ENCODE results near the gene SCGB3A1.

The SCGB3A1 gene

DNA sequence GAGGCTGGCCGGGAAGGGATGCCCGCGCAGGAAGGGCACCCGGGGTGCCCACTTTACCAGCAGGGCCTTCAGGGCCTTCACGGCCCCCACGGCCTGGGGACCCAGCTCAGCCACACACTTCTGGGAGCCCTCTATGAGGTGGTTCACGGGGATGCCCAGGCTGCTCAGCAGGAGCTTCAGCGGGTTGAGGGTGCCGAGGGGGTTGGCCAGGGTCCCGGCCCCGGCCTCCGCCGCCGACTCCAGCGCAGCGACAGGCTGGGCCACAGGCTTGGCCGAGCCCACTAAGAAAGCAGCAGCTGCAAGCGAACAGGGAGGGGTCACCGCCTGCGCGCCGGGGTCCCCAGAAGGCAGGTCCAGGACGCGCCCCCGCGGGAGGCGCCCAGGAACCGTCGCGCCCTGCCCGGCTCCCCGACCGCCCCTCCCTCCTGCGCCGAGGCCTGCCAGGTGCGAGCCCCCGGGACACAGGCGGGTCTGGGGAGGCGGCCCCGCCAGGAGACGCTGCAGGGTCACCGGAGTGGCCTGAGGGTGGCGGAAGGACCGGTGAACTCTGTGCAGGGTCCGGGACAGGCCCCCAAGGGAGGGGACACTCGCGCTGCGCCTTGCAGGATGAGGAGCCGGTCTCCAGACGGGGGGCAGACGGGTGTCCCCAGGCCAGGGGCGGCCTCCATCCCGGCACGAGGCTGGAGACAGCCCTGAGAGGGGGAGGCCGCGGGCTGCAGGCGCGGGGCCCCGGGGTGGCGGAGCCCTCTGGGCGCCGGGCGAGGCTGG, 572 bp downstream of the SCGB3A1 start:
- no peak for DNase-seq (ENCODE audit: low read depth in 2 of 3, low spot score in 2 of 3)

DNA sequence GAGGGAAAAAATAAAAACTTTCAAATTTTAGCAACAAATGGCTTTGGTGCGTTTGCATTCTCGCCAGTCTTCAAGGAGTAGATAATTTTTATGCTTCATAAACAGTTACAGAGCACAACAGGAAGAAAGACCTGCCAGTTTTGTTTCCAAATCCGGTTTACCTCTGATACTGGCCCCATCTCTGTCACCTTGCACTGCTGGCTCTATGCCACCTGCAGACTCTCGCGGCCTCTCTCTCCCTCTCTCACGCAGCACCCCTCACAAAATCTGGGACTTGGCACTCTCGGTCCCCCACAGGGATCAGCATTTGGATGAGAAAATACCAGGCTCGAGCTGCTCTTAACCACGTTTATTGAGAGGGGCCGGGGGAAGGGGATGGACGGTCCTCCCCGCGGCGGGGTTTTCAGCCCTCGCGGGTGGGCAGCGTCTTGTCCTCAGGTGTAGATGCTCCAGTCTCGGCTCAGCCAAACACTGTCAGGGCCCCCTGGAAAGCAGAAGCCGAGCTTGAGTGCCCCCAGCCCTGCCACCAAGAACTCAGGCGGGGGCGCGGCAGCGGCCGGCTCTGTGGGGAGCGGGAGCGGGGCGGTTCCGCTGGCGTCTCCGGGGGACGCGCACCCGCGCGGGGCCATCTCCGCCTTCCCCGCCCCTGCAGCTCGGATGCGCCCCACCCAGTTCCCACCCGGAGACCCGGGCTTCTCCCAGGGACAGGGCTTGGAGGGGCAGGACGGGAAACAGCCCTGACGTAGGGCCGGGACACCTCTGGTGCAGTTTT, 1.3 kb downstream of the SCGB3A1 start:
- DNase-seq (ENCODE audit: low read depth in 2 of 3, low spot score in 2 of 3) = no peak

DNA sequence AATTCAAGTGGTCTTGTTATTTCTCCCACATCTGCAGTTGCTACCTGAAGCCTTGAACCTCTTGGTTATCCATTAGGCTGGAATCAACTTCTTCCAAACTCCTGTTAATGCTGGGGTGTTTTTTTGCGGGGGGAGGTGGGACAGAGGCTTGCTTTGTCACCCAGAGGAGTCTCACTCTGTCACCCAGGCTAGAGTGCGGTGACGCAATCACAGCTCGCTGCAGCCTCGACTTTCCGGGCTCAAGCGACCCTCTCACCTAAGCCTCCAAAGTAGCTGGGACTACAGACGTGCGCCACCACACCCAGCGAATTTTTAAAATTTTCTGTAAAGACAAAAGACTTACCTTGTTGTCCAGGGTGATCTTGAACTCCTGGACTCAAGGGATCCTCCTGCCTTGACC, 4.4 kb downstream of the SCGB3A1 start:
- no peak for DNase-seq (ENCODE audit: low read depth in 2 of 3, low spot score in 2 of 3)

DNA sequence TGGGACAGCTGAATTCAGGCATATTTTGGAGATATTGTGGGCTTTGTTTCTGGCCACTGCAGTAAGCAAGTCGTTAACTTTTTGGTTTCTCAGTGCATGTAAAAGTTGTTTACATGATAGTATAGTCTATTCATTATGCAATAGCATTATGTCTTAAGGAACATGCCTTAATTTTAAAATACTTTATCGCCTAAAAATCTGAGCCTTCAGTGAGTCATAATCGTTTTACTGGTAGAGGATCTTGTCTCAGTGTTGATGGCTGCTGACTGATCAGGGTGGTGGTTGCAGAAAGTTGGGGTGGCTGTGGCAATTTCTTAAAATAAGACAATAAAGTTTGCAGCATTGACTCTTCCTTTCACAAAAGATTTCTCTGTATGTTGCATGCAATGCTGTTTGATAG, 5.1 kb downstream of the SCGB3A1 start:
- DNase-seq (ENCODE audit: low read depth in 2 of 3, low spot score in 2 of 3) = no peak

DNA sequence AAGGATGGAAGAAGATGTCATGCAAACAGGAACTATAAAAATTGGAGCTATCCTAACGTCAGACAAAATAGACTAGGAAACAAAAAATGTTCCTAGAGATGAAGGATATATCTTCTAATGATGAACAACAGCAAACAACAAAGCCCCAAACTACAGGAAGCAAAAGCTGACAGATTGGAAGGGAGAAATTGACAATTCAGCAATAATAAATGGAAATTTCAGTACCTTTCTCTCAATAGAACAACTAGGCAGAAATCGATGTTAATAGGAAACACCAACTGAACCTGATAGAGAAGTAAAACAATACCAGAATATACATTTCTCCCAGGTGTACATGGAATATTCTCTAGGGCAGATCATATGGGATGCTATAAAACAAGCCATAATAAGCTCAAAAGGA, 7.6 kb downstream of the SCGB3A1 start:
- no peak for DNase-seq (ENCODE audit: low read depth in 2 of 3, low spot score in 2 of 3)

DNA sequence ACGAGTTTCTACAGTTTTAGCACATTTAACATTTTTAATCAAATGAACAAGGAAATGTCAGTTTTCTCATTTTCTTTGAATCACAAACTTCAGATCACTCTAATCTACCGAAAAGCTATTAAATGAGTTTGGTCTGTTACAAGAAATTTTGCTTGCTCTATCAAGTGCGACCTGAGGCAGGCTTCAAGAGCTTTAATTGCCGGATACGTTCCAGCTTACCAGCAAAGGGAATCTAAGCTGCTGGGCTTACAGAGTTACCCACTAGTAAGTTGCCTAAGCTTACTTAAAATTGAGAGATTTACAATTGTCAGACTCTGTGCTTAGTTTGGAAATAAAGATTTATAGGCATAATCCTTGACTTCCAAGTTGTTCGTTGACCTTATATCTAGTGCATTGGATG, 10.6 kb downstream of the SCGB3A1 start:
- no peak for DNase-seq (ENCODE audit: low read depth in 2 of 3, low spot score in 2 of 3)

DNA sequence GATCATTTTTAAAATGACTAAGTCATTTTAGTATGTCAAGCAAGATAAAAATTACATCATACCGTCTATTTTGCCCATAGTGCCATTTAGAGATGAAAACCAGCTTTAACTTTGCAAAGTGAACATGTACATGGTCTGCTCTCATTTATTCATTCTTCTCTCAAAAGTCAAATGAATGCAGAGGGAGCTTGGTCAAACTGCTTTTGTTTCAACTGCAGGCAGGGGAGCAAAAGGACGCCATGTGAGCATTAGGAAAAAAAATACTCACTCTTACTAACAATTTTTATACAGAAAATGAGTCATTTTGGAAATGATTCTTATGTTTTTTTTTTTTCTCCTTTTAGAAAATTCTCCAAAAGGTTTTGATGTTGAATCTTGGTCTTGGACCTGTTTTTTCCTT, 15.7 kb downstream of the SCGB3A1 start:
- DNase-seq (ENCODE audit: low read depth in 2 of 3, low spot score in 2 of 3) = no peak

DNA sequence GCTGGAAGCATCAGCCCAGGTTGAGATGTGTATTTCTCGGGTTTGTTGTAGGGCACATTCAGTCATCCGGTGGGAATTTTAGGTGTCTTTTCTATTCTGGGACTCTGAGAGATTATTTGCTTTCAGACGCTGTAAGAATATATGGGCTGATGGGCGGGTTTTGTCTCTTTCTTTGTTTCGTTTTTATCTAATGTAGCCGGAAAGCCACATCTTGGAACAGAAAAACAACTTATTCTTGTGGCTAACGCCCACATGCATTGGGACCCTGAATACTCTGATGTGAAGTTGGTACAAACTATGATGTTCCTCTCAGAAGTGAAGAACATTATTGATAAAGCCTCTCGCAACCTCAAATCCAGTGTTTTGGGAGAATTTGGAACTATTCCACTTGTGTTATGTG, 22.4 kb downstream of the SCGB3A1 start:
- DNase-seq (ENCODE audit: low read depth in 2 of 3, low spot score in 2 of 3) = no peak

DNA sequence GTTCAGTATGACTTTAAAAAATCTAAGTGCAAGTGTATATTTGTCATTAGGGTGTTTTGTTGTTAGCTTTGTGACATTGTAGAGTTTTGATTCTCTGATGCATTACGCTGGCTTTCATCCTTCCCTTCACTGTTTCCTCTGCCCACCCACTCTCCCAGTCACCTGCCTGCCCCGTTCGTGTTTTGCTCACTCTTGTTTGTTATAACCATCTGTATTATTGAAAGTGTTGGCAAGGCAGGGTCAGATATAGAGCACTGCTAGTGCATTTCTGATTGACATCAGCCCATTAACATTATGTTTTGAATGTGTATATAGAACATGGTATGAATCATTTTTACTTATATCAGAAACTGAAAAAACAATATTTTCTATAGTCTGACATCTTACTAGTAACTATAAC, 27.3 kb downstream of the SCGB3A1 start:
- no peak for DNase-seq (ENCODE audit: low read depth in 2 of 3, low spot score in 2 of 3)

DNA sequence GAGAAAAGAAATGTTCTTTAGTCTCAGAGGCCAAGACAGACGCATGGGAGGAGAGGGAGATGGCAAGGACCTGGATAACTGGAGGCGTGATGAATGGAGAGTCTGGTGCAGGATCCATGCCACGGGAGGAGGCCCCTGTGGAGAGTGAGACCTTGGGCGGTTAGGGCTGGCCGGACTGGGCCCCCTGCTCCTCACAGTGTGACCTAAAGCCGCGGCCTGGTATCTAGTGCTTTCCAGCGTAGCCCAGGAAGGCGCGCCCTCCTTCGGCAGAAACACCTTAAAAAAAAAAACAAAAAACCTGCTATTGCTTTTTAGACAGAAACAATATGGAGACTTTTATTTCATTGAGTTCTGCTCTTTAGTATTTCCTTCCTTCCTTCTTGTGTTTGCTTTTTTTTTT, 33.1 kb downstream of the SCGB3A1 start:
- DNase-seq (ENCODE audit: low read depth in 2 of 3, low spot score in 2 of 3) = no peak

DNA sequence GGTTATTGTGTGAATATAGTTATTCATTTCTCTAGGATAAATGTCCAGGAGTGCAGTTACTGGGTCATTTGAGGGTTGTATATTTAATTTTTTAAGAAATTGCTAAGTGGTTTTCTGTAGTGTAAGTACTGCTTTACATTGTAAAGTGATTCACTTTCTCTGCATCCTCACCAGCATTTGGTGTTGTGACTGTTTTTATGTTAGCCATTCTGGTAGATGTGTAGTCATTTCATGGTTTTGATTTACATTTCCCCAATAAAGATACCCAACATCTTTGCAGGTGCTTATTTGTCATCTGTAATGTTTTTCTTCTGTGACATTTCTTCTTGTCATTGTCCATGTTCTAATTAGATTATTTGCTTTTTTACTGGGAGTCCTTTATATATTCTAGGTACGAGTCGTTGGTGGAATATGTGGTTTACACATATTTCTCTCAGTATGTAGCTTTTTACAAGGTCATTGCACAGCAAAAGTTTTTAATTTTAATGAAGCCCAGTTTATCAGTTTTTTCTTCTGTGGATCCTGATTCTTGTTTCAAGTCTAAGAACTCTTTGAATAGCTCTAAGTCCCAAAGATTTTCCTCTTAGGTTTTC, 34.0 kb downstream of the SCGB3A1 start:
- DNase-seq (ENCODE audit: low read depth in 2 of 3, low spot score in 2 of 3) = no peak

DNA sequence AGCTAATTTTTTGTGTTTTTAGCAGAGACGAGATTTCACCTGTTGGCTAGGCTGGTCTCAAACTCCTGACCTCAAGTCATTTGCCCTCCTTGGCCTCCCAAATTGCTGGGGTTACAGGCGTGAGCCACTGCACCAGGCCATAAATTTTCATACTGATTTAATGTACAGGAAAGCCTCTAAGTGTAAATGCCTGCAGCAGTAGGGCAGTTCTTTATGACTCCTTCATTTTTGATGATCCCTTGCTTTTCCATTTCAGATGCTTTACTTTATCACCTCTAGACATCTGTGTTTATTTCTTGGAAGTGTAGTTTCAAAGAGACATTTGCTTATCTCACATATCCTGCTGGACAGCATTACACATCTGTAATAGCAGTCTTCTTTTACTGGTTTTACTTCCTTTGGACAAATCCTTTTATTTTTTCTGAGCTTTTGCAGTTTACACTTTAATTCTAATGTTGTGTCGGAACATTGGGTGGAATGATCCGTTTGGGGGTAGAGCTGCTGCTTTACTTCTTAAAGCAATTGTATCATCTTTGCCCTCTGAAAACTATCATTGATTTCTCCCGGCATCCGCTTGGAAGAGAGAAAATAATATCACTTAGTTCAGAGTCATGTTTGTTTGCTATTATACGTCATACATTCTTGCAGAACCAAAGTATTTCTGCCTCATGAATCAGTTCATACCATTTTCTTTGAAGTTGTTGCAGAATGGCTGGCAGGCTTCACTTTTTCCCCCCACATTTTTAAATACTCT, 36.0 kb downstream of the SCGB3A1 start:
- no peak for DNase-seq (ENCODE audit: low read depth in 2 of 3, low spot score in 2 of 3)

DNA sequence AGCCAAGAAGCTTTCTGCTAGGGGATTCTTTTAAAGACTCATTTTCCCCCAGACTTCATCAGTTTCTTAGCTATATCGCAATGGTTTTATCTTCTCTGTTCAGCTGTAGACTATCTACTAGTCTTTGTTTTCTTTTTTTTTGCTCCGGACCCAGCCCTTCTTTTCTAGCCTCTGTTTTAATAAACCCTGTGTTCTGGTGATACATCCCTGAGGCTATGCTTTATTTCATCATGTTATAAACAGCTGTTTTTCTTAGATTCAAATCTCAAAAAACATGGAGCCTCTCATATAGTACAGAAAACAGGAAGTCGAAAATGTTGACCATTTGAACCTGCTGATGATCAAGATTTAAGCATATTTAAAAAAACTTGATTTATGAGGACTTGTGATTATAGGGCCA, 37.8 kb downstream of the SCGB3A1 start:
- no peak for DNase-seq (ENCODE audit: low read depth in 2 of 3, low spot score in 2 of 3)

DNA sequence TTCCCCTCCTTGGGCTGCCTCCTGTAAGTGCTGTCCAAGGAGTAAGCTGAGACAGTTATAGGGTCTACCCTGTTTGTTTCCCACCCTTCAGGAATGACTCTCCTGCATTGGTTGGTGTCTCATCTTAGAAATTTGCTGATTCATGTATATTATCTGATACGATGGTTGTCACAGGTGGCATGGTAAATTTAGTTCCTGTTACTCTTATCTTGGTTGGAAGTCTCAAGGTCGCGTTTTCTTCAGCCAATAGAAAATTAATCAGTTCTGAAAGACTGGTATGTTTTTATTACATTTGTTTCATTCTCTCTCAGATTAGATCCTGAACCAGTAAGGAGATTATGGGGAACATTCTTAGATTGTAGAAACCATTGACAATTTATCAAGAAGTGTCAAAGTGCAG, 42.7 kb downstream of the SCGB3A1 start:
- DNase-seq (ENCODE audit: low read depth in 2 of 3, low spot score in 2 of 3) = no peak

DNA sequence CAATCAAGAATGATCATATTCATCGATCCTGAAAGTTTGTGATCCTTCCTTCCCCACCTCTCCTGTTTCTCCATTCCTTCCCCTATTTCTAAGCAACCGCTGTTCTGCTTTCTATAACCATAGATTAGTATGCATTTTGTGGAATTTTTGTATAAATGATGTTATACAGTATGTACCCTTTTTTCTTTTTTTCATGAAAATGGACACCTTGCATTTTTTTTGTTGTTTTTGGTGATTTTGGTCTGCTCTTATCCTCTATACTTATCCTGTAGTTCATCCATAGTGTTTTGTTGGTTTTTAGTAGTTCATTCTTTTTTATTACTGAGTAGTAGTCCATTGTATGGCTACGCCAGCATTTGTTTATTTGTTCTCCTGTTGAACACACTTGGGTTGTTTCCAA, 46.1 kb downstream of the SCGB3A1 start:
- DNase-seq (ENCODE audit: low read depth in 2 of 3, low spot score in 2 of 3) = no peak

DNA sequence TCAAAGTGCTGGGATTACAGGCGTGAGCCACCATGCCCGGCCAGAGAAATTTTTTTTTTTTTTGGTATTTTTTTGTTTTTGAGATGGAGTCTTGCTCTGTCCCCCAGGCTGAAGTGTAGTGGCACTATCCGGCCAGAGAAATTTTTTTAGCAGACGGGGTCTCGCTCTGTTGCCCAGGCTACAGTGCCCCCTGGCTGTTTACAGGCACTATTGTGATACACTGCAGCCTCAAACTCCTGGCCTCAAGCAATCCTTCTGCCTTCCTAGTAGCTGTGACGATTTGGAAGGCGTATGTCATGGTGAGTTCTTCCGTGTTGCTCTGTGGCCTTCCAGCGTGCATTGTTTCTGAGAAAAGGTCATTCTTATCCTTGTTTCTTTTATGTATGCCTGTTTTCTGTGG, 49.6 kb downstream of the SCGB3A1 start:
- DNase-seq (ENCODE audit: low read depth in 2 of 3, low spot score in 2 of 3) = no peak

All from activated CD8-positive, alpha-beta memory T cell treated with anti-CD3 and anti-CD28 coated beads for 48 hours (primary cell).